NT2/D1 (cell line): Measurements from ENCODE around the gene ZNF626.
"Not testable (repeated sequence)": the region's sequence is repeated elsewhere in the genome, so short reads cannot be mapped to it uniquely, and the experiment has no call there.

Source experiments
- DNase-seq: peaks from one replicate; pipeline ENCODE4 v3.0.0-alpha.2; 2011; ENCODE audit warnings: low read depth, low spot score
- H3K27me3 ChIP-seq: 2 replicates; pipeline ENCODE4 v1.6.0; 2011; ENCODE audit warnings: mild to moderate bottlenecking; ENCODE audit not compliant: insufficient read length, insufficient read depth
- H3K36me3 ChIP-seq: 2 replicates; pipeline ENCODE4 v1.6.1; 2011; ENCODE audit warnings: mild to moderate bottlenecking, low read length, mixed read lengths; ENCODE audit not compliant: insufficient read depth, insufficient read length
- H3K4me1 ChIP-seq: 2 replicates; pipeline ENCODE4 v1.5.1; 2011; ENCODE audit not compliant: insufficient read depth, insufficient read length
- H3K4me3 ChIP-seq: 2 replicates; pipeline ENCODE4 v1.5.1; 2011; ENCODE audit warnings: low read depth; ENCODE audit not compliant: insufficient read length
- H3K9ac ChIP-seq: 2 replicates; pipeline ENCODE4 v1.6.0; 2011; ENCODE audit warnings: low read depth; ENCODE audit not compliant: insufficient read length
- H3K9me3 ChIP-seq: 2 replicates; pipeline ENCODE4 v1.5.1; 2011; ENCODE audit warnings: mild to moderate bottlenecking, low read length; ENCODE audit not compliant: insufficient read depth
- SUZ12 ChIP-seq: IDR thresholded peaks from 2 replicates; pipeline ENCODE4 v1.6.1; 2011; ENCODE audit not compliant: insufficient read length, insufficient read depth; ENCODE audit errors: extremely low read depth
- YY1 ChIP-seq: IDR thresholded peaks from 2 replicates; pipeline ENCODE4 v1.6.1; 2011; ENCODE audit not compliant: insufficient read length, insufficient read depth
- ZNF274 ChIP-seq: IDR thresholded peaks from 2 replicates; pipeline ENCODE4 v1.6.1; 2011; ENCODE audit warnings: mild to moderate bottlenecking, low read depth, low read length

The ZNF626 gene

GRCh38 chr19:20661150-20661819, at the start of gene ZNF626:
ZNF626 (minus strand) TSS chr19:20661571; CDS start chr19:20661446, 125 bp downstream.
- H3K9ac ChIP-seq, result peak within 1 kb of the TSS; percentile 99
- peak within 1 kb of the TSS; percentile 99 for H3K4me3 ChIP-seq
- DNase-seq, result peak; percentile 97
- H3K9me3 ChIP-seq, result no peaks in the 10 kb centered on the region
- peaks cover 36% of the 10 kb centered on the region for H3K36me3 ChIP-seq
- no peaks in the 10 kb centered on the region for H3K27me3 ChIP-seq
- TF ChIP-seq SUZ12, result no peak
- TF ChIP-seq YY1, result no peak
- H3K4me1 ChIP-seq, result no peaks in the 10 kb centered on the region

- no peak overlapping the region for H3K9ac ChIP-seq
- H3K4me1 ChIP-seq, result no peaks in the 10 kb centered on the region
- no peaks in the 10 kb centered on the region for H3K27me3 ChIP-seq
- no peak for TF ChIP-seq YY1
- no peak for TF ChIP-seq SUZ12
- no peak for TF ChIP-seq ZNF274
- no peaks in the 10 kb centered on the region for H3K9me3 ChIP-seq
- no peak overlapping the region for H3K4me3 ChIP-seq
- H3K36me3 ChIP-seq, result no peaks in the 10 kb centered on the region
- DNase-seq, result no peak
Observed at GRCh38 chr19:20669263-20669662, 7.9 kb upstream of the ZNF626 start.

GRCh38 chr19:20667281-20667680, 5.9 kb upstream of the ZNF626 start:
- Histone ChIP-seq H3K4me1 (no peaks in the 10 kb centered on the region), H3K9me3 (no peaks in the 10 kb centered on the region), H3K36me3 (no peaks in the 10 kb centered on the region), H3K27me3 (no peaks in the 10 kb centered on the region), H3K9ac (no peak overlapping the region), H3K4me3 (no peak overlapping the region)
- no peak for DNase-seq
- TF ChIP-seq YY1, result no peak
- TF ChIP-seq ZNF274, result no peak
- TF ChIP-seq SUZ12, result no peak

GRCh38 chr19:20664901-20665781, 3.8 kb upstream of the ZNF626 start:
- H3K9me3 ChIP-seq, result no peaks in the 10 kb centered on the region
- peaks cover 4% of the 10 kb centered on the region for H3K36me3 ChIP-seq
- no peak overlapping the region for H3K4me3 ChIP-seq
- peak; percentile 27 for DNase-seq
- H3K9ac ChIP-seq, result peak overlapping the region; percentile 75
- no peaks in the 10 kb centered on the region for H3K4me1 ChIP-seq
- no peaks in the 10 kb centered on the region for H3K27me3 ChIP-seq
- TF ChIP-seq SUZ12 (no peak), ZNF274 (no peak), YY1 (no peak)

GRCh38 chr19:20664475-20664874, 3.1 kb upstream of the ZNF626 start:
- peaks cover 11% of the 10 kb centered on the region for H3K36me3 ChIP-seq
- H3K4me1 ChIP-seq, H3K9ac ChIP-seq, H3K9me3 ChIP-seq, DNase-seq, H3K4me3 ChIP-seq, H3K27me3 ChIP-seq: not testable (repeated sequence)

- H3K27me3 ChIP-seq, result no peaks in the 10 kb centered on the region
- H3K9ac ChIP-seq, result no peak overlapping the region
- no peaks in the 10 kb centered on the region for H3K9me3 ChIP-seq
- no peak for DNase-seq
- H3K4me3 ChIP-seq, result no peak overlapping the region
- TF ChIP-seq SUZ12 (no peak), ZNF274 (no peak), YY1 (no peak)
- H3K4me1 ChIP-seq, result no peaks in the 10 kb centered on the region
- H3K36me3 ChIP-seq, result peaks cover 29% of the 10 kb centered on the region
Observed at GRCh38 chr19:20662421-20663105, 1.2 kb upstream of the ZNF626 start.

GRCh38 chr19:20660473-20661140, 764 bp downstream of the ZNF626 start:
- Histone ChIP-seq H3K9ac (peak overlapping the region; percentile 99), H3K27me3 (no peaks in the 10 kb centered on the region), H3K4me3 (peak overlapping the region; percentile 99), H3K9me3 (no peaks in the 10 kb centered on the region), H3K36me3 (peaks cover 36% of the 10 kb centered on the region), H3K4me1 (no peaks in the 10 kb centered on the region)
- no peak for TF ChIP-seq SUZ12
- no peak for TF ChIP-seq ZNF274
- TF ChIP-seq YY1, result no peak
- no peak for DNase-seq
